ENCODE measurements around the gene ICA1.
A peak's percentile ranks its signal among the peaks of the same experiment; 100 is the strongest.

Gene ICA1

GRCh38 chr7:8261711-8262695 is at the start of gene ICA1:
ICA1 (minus strand) TSS chr7:8262167; CDS start chr7:8235926, 26,241 bp downstream.
- Histone ChIP-seq H3K9ac (ENCODE audit: low read depth, low read length, poor library complexity, severe bottlenecking) (peak within 1 kb of the TSS; percentile 82), H2AFZ (ENCODE audit: low read length) (peak within 1 kb of the TSS; percentile 96), H4K20me1 (ENCODE audit: insufficient read depth, low read length, poor library complexity, severe bottlenecking) (no peaks in the 10 kb centered on the region), H3K4me3 (ENCODE audit: low read length, poor library complexity, severe bottlenecking) (peak within 1 kb of the TSS; percentile 83), H3F3A (ENCODE audit: low read depth) (0 out of 2 replicates have a peak, but pooled peaks cover 4% of the 10 kb centered on the region), H3K79me2 (ENCODE audit: insufficient read depth, low read length) (no peaks in the 10 kb centered on the region), H3K36me3 (ENCODE audit: insufficient read depth, low read length) (no peaks in the 10 kb centered on the region), H3K9me2 (replicated peaks; ENCODE audit: low read depth, low read length) (no peaks in the 10 kb centered on the region), H3K27me3 (ENCODE audit: insufficient read depth, low read length, poor library complexity, severe bottlenecking) (no peaks in the 10 kb centered on the region), H3K4me1 (ENCODE audit: insufficient read depth, low read length, poor library complexity, severe bottlenecking) (peaks cover 26% of the 10 kb centered on the region), H3K9me3 (ENCODE audit: insufficient read depth, low read depth, low read length) (no peaks in the 10 kb centered on the region), H3K4me2 (ENCODE audit: low read depth, low read length, poor library complexity, severe bottlenecking) (peak within 1 kb of the TSS; percentile 95)
- TF ChIP-seq EZH2phosphoT487 (IDR thresholded peaks at IDR 0.05; ENCODE audit: borderline replicate concordance) (no peak), CTCF (conservative IDR thresholded peaks at IDR 0.05; ENCODE audit: low read length) (no peak)

GRCh38 chr7:8310876-8311275 is 48.9 kb upstream of the ICA1 start:
- Histone ChIP-seq H3K9me3 (ENCODE audit: insufficient read depth, low read depth, low read length) (peaks cover 9% of the 10 kb centered on the region; the same call in 1 of the 2 replicates), H3K36me3 (ENCODE audit: insufficient read depth, low read length) (no peaks in the 10 kb centered on the region), H3K9ac (ENCODE audit: low read depth, low read length, poor library complexity, severe bottlenecking) (no peak overlapping the region), H3K4me1 (ENCODE audit: insufficient read depth, low read length, poor library complexity, severe bottlenecking) (peaks cover 5% of the 10 kb centered on the region), H3F3A (ENCODE audit: low read depth) (no peaks in the 10 kb centered on the region), H3K27me3 (ENCODE audit: insufficient read depth, low read length, poor library complexity, severe bottlenecking) (no peaks in the 10 kb centered on the region), H3K9me2 (replicated peaks; ENCODE audit: low read depth, low read length) (no peaks in the 10 kb centered on the region), H4K20me1 (ENCODE audit: insufficient read depth, low read length, poor library complexity, severe bottlenecking) (no peaks in the 10 kb centered on the region), H2AFZ (ENCODE audit: low read length) (no peak overlapping the region), H3K4me3 (ENCODE audit: low read length, poor library complexity, severe bottlenecking) (no peak overlapping the region), H3K79me2 (ENCODE audit: insufficient read depth, low read length) (no peaks in the 10 kb centered on the region), H3K4me2 (ENCODE audit: low read depth, low read length, poor library complexity, severe bottlenecking) (no peak overlapping the region)
- TF ChIP-seq CTCF (conservative IDR thresholded peaks at IDR 0.05; ENCODE audit: low read length): no peak
- no peak for TF ChIP-seq EZH2phosphoT487 (IDR thresholded peaks at IDR 0.05; ENCODE audit: borderline replicate concordance)

- Histone ChIP-seq H3K4me3 (ENCODE audit: low read length, poor library complexity, severe bottlenecking) (no peak overlapping the region), H2AFZ (ENCODE audit: low read length) (no peak overlapping the region), H3F3A (ENCODE audit: low read depth) (no peaks in the 10 kb centered on the region), H3K9me2 (replicated peaks; ENCODE audit: low read depth, low read length) (no peaks in the 10 kb centered on the region), H3K9ac (ENCODE audit: low read depth, low read length, poor library complexity, severe bottlenecking) (no peak overlapping the region), H3K4me1 (ENCODE audit: insufficient read depth, low read length, poor library complexity, severe bottlenecking) (no peaks in the 10 kb centered on the region), H3K9me3 (ENCODE audit: insufficient read depth, low read depth, low read length) (no peaks in the 10 kb centered on the region), H3K27me3 (ENCODE audit: insufficient read depth, low read length, poor library complexity, severe bottlenecking) (no peaks in the 10 kb centered on the region), H3K79me2 (ENCODE audit: insufficient read depth, low read length) (no peaks in the 10 kb centered on the region), H4K20me1 (ENCODE audit: insufficient read depth, low read length, poor library complexity, severe bottlenecking) (no peaks in the 10 kb centered on the region), H3K4me2 (ENCODE audit: low read depth, low read length, poor library complexity, severe bottlenecking) (no peak overlapping the region), H3K36me3 (ENCODE audit: insufficient read depth, low read length) (no peaks in the 10 kb centered on the region)
- TF ChIP-seq EZH2phosphoT487 (IDR thresholded peaks at IDR 0.05; ENCODE audit: borderline replicate concordance): no peak
- TF ChIP-seq CTCF (conservative IDR thresholded peaks at IDR 0.05; ENCODE audit: low read length): no peak
Observed at GRCh38 chr7:8305625-8306388, 43.8 kb upstream of the ICA1 start.
